ENCODE results near the gene PPIE.

The PPIE gene

GRCh38 chr1:39692152-39693074 lies 46.3 kb upstream of the PPIE start:
- Histone ChIP-seq H3K36me3 (replicated peaks; ENCODE audit: insufficient read depth, low read length) (no peaks in the 10 kb centered on the region), H3F3A (ENCODE audit: insufficient read depth, low read length) (no peaks in the 10 kb centered on the region), H3K4me2 (ENCODE audit: low read depth, low read length) (no peak overlapping the region), H3K27me3 (replicated peaks; ENCODE audit: insufficient read depth, low read length) (no peaks in the 10 kb centered on the region), H3K27ac (ENCODE audit: low read length) (no peak overlapping the region), H3K4me3 (ENCODE audit: low read length) (no peak overlapping the region), H3K9me3 (replicated peaks; ENCODE audit: insufficient read depth, low read length) (no peaks in the 10 kb centered on the region), H3K9ac (ENCODE audit: low read length) (no peak overlapping the region), H3K79me2 (ENCODE audit: low read length) (no peaks in the 10 kb centered on the region), H4K20me1 (ENCODE audit: insufficient read depth, low read length) (no peaks in the 10 kb centered on the region), H3K4me1 (ENCODE audit: low read length) (peaks cover 19% of the 10 kb centered on the region), H3K9me2 (replicated peaks; ENCODE audit: insufficient read depth, low read length) (no peaks in the 10 kb centered on the region), H2AFZ (ENCODE audit: low read length) (no peak overlapping the region)
- no peak for DNase-seq
- TF ChIP-seq EZH2phosphoT487 (IDR thresholded peaks at IDR 0.05; ENCODE audit: low read length) (no peak), EZH2 (optimal IDR thresholded peaks at IDR 0.05; ENCODE audit: low read depth, low read length) (no peak), CTCF (IDR thresholded peaks at IDR 0.05; ENCODE audit: low read length) (no peak)

- H3K36me3 ChIP-seq (replicated peaks; ENCODE audit: insufficient read depth, low read length), result no peaks in the 10 kb centered on the region
- H3K27ac ChIP-seq (ENCODE audit: low read length), result no peak overlapping the region
- no peak overlapping the region for H2AFZ ChIP-seq (ENCODE audit: low read length)
- H3K9me3 ChIP-seq (replicated peaks; ENCODE audit: insufficient read depth, low read length), result no peaks in the 10 kb centered on the region
- no peaks in the 10 kb centered on the region for H3F3A ChIP-seq (ENCODE audit: insufficient read depth, low read length)
- no peaks in the 10 kb centered on the region for H3K27me3 ChIP-seq (replicated peaks; ENCODE audit: insufficient read depth, low read length)
- no peak overlapping the region for H3K4me3 ChIP-seq (ENCODE audit: low read length)
- H3K79me2 ChIP-seq (ENCODE audit: low read length), result no peaks in the 10 kb centered on the region
- TF ChIP-seq EZH2phosphoT487 (IDR thresholded peaks at IDR 0.05; ENCODE audit: low read length), result no peak
- no peak for TF ChIP-seq CTCF (IDR thresholded peaks at IDR 0.05; ENCODE audit: low read length)
- no peak for TF ChIP-seq EZH2 (optimal IDR thresholded peaks at IDR 0.05; ENCODE audit: low read depth, low read length)
- H4K20me1 ChIP-seq (ENCODE audit: insufficient read depth, low read length), result no peaks in the 10 kb centered on the region
- no peak overlapping the region for H3K4me2 ChIP-seq (ENCODE audit: low read depth, low read length)
- no peaks in the 10 kb centered on the region for H3K9me2 ChIP-seq (replicated peaks; ENCODE audit: insufficient read depth, low read length)
- peaks cover 19% of the 10 kb centered on the region for H3K4me1 ChIP-seq (ENCODE audit: low read length)
- no peak for DNase-seq
- H3K9ac ChIP-seq (ENCODE audit: low read length), result no peak overlapping the region
Observed at GRCh38 chr1:39694026-39694425, 44.7 kb upstream of the PPIE start.

GRCh38 chr1:39695016-39695415 lies 43.7 kb upstream of the PPIE start:
- Histone ChIP-seq H3K9ac (ENCODE audit: low read length) (no peak overlapping the region), H3K36me3 (replicated peaks; ENCODE audit: insufficient read depth, low read length) (no peaks in the 10 kb centered on the region), H4K20me1 (ENCODE audit: insufficient read depth, low read length) (no peaks in the 10 kb centered on the region), H3K9me3 (replicated peaks; ENCODE audit: insufficient read depth, low read length) (no peaks in the 10 kb centered on the region), H3K79me2 (ENCODE audit: low read length) (no peaks in the 10 kb centered on the region), H2AFZ (ENCODE audit: low read length) (peak overlapping the region; percentile 32; the same call in 1 of the 2 replicates), H3K27me3 (replicated peaks; ENCODE audit: insufficient read depth, low read length) (no peaks in the 10 kb centered on the region), H3K4me2 (ENCODE audit: low read depth, low read length) (peak overlapping the region; percentile 15; the same call in 1 of the 2 replicates), H3K27ac (ENCODE audit: low read length) (no peak overlapping the region), H3K4me1 (ENCODE audit: low read length) (peaks cover 19% of the 10 kb centered on the region), H3F3A (ENCODE audit: insufficient read depth, low read length) (no peaks in the 10 kb centered on the region), H3K4me3 (ENCODE audit: low read length) (no peak overlapping the region), H3K9me2 (replicated peaks; ENCODE audit: insufficient read depth, low read length) (no peaks in the 10 kb centered on the region)
- TF ChIP-seq EZH2phosphoT487 (IDR thresholded peaks at IDR 0.05; ENCODE audit: low read length) (no peak), CTCF (IDR thresholded peaks at IDR 0.05; ENCODE audit: low read length) (no peak), EZH2 (optimal IDR thresholded peaks at IDR 0.05; ENCODE audit: low read depth, low read length) (no peak)
- DNase-seq, result no peak

Measured in MM.1S (cell line).